IPS-NIHi11 (cell line): Measurements from ENCODE around the gene PARM1.

Source experiments
- DNase-seq: peaks from one replicate; pipeline ENCODE4 v3.0.0; 2012; ENCODE audit warnings: mixed read lengths, low spot score

The PARM1 gene

GRCh38 chr4:75087416-75087815 is 154.5 kb downstream of the PARM1 start:
- no peak for DNase-seq

GRCh38 chr4:75087865-75088264 is 154.9 kb downstream of the PARM1 start:
- no peak for DNase-seq

- DNase-seq, result no peak
These were observed 156.3 kb downstream of the PARM1 start for GRCh38 chr4:75089206-75089605.

- DNase-seq, result no peak
These were observed 166.4 kb downstream of the PARM1 start for GRCh38 chr4:75099321-75099720.
